GM21528 (cell line): Measurements from ENCODE around the gene LAMTOR4.
"Not testable (repeated sequence)": the region's sequence is repeated elsewhere in the genome, so short reads cannot be mapped to it uniquely, and the experiment has no call there.

Experiments used
- ATAC-seq: cut with Tn5 transposase; IDR thresholded peaks from one replicate; pipeline ENCODE4 v1.9.1; 2021; ENCODE audit warnings: mild to moderate bottlenecking, moderate library complexity; ENCODE audit not compliant: unreplicated experiment, low FRiP score

Gene LAMTOR4

DNA sequence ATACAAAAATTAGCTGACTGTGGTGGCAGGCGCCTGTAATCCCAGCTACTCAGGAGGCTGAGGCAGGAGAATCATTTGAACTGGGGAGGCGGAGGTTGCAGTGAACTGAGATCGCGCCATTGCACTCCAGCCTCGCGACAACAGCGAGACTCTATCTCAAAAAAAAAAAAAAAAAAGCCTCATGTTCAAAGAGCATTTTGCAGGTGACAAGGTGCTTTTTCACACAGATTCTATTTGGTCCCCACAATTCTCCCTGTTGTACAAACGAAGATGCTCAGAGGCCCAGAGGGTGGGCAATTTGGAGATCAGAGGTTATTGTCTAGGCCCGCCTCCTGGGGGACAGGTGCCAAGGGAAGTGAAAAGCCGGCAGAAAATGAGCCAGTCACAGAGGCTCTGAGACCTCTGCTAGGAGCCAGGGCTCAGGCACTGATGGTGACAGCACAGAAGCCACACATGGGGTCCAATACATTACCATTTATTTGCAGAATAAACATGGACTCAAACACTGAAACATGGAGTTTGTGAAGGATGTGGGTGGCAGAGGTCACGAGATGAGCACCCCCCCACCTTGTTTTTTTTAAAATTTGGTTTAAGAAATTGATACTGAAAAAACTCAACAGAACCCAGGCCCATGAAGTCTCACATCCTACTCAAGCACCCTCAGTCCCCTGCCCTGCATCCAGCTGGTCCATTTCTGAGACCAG is 20.6 kb downstream of the LAMTOR4 start:
- no peak for ATAC-seq

DNA sequence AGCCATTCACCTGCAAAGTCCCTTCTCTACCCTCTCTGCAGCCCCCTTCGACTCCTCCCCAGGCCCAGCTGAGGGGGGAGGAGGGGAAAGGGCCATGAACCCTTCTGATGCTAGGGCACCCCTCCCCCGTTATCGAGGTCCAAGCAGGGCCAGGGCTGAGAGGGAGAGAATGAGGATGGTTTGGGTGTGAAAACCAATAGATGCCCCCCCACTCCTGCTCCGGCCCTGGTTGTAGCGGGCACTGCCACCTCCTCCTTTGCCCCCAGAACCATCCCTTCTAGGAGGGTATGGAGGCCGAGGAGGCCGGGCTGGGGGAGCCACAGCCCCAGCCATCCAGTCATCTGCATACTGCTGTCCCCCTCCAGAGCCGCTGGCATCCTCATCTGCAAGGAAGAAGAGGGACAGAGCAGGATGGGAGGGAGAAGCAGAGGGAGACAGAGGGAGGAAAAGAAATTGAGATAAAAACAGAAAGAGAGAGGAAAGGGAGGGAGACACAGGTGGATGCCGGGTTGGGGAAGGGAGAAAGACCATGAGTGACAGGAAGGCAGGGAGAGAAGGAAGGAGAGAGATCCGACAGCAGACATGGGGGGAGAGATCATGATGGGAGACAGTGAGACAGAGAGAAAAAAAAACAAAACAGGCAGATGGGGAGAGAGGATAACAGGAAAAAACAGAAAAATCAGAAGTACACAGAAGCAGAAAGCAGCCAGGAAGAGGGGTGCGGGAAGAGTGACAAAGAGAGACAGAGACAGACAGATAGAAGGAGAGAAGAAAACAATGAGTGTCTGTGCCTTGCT is 21.6 kb downstream of the LAMTOR4 start:
- ATAC-seq = no peak

DNA sequence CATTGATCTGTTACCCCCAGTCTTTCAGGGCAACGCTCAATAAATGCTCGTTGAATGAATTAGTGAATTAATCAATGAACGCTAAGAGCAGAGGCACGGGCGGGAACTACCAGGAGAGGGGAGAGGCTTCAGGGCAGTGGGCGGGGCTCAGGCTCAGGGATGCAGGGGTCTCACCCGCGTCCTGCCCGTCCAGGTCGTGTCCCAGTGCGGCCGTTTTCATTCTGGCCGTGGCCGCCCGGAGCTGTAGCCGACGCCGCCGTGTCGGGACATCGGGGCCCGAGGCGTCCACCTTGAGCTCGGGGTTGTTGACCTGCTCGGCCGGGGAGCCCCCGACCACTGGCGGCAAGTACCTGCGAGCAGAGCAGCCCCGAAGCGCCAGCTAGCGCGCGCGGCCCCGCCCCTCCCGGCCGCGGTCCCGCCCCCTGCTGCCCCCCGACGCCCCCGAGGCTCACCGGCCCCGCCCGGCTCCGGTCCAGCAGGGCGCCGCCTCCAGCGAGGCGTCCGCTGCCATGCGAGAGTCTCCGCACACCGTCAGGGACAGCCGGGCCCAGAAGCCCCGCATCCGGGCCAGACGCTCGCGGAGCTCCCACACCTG is 22.5 kb downstream of the LAMTOR4 start:
- ATAC-seq = no peak

DNA sequence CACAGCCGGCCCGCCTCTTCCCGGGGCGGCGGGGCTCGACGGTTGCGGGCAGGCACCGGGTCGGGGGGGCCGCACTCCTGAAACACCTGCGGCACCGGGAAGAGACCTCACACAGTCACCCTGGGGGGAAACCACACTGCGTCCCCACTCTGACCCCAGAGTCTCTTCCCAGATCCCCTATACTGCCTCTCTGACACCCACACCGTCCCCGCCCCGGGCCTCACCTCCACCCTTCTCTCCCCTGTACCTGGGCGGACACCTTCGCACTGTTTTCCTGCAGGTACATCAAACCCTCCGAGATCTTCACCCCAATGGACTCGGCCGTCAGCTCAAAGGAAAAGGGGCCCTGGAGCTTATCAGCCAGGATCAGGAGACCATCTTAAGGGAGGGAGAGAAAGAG is 23.1 kb downstream of the LAMTOR4 start:
- no peak for ATAC-seq

DNA sequence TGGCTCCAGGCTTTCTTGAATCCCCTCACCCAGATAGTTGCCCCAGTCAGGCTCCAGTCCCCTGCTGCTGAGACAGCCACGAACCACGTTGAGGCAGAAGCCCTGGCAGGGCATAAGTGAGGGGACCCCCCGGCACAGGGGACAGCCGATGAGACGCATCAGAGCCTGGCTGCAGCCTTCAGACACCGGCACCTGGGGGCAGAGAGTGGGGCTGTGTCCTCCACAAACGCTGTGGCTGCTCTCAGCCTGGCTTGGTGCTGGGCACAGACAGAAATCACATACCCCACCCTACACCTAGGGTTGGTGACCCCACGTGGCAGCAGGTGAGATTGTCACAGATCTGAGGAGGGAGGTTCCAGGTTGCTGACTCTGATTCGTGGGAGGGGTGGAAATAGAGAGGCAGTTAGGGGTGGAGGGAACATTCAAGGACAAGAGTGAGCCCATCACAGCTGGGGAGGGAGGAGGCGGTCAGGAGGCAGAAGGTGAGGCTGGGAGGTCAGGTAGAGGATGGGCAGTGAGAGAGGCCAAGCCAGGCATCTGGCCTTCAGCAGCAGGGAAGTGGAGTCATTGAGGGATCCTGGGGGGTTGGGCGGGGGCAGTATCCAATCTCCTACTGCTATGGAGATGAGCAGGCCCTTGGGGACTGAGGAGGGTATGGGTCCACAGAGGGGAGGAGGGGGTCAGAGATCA is 25.2 kb downstream of the LAMTOR4 start:
- no peak for ATAC-seq

DNA sequence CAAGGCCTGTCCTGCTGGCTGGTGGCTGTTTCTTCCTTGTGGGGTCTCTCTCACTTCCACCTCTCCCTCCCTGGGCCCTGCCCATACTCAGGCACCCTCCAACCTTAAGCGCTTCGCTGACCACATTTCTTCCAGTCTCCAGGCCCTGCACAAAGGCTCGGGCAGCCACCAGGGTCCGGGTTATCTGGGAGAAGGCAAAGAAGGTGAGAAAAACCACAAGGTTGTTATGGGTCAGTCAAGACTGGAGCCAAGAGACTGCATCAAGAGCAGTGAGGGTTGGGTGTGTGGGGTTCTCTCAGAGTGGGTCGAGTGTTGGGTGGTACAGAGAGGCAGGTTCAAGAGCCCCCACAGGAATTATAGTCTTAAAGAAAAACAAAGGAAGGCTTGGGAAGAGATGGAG is 25.9 kb downstream of the LAMTOR4 start:
- no peak for ATAC-seq

DNA sequence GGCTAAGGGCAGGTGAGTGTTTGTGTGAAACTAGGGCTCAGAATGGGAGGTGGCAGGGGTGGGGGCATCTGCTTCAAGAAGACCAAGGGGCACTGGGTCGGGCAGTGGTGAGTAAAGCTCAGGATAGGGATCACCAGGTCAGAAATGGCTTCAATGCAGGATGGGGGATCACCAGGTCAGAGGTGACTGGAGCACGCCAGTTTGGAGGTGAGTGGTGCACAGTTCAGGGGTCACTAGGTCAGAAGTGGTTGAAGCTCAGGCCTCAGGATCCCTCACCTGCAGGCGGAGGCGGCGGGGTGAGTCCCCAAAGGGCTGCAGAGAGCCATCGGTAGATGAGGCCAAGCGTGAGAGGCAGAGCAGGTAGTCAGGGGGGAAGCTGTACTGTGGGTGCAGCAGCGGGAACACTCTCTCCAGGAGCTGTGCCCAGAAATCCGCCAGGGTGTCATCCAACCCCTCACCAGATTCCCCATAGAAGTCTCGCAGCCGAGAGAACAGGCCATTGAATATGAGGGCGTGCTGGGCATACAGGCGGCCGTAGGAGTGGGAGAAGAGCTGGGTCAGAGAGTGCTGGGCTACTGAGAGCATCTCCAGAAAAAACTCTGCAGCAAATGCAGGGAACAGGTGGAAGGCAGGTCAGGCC is 26.7 kb downstream of the LAMTOR4 start:
- no peak for ATAC-seq

DNA sequence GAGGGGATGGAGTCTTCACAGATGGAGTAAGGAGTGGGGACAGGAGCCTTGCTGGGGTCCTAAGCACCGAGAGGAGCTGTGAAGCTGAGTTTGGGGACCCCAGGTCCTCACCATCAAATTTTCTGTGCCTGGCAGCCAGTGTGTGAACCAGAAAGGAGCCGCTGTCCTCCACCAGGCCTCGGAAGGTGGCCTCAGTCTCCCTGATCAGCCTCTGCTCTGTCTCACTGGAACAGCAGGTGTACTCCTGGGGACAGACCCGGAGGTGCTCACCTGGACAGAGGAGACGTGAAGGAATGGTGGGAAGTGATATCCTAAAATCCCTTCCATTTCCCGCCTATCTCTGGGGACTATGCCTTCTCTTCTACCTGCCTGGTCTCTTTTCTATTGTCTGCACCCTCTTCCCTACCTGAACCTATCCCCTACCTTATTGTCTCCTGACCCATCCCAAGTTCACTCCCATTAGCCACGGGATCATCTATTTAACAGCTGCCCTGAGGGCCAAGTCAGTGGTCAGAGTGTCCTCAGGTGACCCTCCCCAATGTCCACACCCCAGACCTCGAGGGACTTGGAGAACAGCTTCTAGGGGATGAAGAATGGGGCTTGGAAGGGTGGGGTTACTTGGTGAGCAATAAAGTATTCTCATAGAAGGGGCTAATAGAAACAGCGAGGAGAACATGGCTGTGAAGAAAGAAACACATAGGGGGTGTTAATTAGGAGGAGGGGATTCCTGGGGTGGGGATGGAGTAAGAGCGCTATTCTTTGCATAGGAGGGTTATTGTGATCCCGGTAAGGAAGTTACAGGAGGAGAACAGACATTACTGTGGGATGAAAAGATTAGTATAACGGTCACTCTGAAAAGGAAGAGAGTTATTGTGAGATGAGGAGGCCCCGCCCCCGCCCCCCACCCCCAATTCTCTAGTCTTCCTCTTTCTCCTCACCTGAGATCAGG is 27.7 kb downstream of the LAMTOR4 start:
- no peak for ATAC-seq

DNA sequence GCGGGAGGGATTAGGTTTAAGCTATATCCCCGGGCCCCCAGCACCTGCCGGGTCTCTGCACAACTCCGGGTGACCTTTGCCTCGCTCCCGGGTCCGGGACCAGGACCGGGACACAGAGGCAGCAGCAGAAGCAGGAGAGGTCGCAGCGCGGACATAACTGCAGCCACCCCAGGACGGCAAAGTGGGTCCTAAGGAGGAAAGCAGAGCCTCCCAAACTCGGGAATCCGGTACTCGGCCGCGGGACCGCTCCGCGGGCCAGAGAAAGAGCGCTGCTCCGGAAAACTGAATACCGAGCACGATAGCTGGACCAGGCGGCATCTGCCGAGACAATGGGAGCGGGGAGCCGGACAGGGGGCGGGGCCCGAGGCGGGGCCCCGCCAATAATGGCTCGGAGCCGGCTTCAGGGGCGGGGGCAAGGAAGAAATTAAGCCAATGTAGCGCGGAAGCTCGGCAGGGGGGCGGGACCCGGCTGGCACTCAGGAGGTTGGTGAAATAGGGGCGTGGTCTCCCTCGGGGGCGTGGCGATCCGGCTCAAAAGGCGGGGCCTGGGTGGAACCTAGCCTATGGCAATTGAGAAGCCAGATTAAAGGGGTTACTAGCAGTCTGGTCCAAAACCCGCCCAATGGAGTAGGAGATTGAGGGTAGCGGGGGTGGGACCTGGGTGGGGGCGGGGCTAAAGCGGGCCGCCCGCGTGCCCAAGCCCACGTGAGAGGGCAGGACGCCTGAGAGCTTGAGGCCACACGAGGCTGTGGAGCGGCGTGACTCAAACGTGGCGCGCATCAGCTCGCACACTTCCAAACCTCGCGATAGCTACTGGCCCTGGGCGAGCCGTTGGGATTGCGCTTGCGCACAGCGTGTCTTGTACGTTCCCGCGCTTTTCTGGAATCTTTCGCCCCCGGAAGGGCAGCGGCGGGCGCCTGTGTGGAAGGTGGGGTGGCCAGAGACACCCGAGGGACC is 28.6 kb downstream of the LAMTOR4 start, which contains the start of the genes GPC2 and STAG3:
GPC2 (minus strand) TSS at position 337 of the 957 bp plus-strand sequence; CDS start at position 155, 182 bp downstream.
STAG3 (plus strand) TSS at position 874 of the 957 bp plus-strand sequence. CDS start 2,639 bp downstream, outside the sequence.
- peak; percentile 91 for ATAC-seq

DNA sequence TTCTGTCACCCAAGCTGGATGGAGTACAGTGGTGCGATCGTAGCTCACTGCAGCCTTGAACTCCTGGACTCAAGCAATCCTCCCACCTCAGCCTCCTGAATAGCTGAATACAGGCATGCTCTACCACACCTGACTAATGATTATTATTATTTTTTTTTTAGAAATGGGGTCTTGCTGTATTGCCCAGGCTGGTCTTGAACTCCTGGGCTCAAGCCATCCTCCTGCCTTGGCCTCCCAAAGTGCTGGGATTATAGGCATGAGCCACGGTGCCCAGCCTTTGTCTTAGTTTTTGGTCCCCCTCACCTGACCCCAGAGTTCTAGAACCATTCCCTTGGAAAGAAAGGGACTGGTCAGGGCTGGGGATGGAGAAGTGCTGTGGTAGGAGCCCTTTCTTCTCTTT is 31.4 kb downstream of the LAMTOR4 start:
- ATAC-seq = not testable (repeated sequence)

DNA sequence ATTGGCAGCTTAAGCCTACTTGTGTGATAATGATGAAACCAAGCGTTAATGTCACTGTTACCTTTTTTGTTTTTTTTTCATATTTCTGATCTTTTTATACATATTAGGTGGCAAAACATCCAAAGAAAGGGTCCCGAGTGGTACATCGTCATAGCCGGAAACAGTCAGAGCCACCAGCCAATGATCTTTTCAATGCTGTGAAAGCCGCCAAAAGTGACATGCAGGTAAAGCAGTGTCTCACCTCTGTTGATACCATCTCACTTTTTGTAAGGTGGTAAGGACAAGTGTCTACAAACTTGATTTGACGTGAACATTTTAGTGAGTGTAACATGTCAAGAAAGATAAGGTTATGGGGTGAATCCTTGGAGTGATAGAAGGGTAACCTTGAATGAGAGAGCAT is 33.9 kb downstream of the LAMTOR4 start:
- ATAC-seq = not testable (repeated sequence)

DNA sequence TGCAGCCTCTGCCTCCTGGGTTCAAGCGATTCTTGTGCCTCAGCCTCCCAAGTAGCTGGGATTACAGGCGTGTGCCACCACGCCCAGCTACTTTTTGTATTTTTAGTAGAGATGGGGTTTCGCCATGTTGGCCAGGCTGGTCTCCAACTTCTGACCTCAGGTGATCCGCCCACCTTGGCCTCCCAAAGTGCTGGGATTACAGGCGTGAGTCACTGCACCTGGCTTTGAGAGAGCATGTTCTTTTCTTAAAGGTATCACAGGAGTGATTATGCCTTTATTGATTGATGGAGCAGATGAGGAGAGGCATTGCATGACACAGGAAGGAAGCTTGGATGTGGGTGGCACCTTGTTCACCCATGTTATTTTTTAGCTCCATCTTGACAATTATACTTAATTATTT is 34.4 kb downstream of the LAMTOR4 start:
- ATAC-seq = not testable (repeated sequence)

DNA sequence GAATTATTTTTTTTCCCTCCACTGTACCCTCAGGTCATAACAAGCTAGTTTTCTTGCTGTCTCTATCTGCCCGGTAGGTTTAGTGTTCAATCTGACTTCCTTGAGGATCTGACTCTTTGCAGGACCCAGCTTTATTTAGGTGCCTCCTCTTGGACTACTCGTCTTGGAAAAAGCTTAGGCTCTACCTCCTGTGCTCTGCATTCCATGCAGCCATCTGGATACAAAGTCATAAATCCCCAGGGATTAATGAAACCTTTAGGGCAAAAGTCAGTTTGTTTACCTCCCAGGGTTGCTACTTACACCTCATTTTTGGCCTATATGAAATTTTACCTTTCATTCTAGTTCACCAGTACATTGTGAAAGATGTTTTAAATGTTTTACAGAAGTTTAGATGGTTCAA is 37.0 kb downstream of the LAMTOR4 start:
- no peak for ATAC-seq

DNA sequence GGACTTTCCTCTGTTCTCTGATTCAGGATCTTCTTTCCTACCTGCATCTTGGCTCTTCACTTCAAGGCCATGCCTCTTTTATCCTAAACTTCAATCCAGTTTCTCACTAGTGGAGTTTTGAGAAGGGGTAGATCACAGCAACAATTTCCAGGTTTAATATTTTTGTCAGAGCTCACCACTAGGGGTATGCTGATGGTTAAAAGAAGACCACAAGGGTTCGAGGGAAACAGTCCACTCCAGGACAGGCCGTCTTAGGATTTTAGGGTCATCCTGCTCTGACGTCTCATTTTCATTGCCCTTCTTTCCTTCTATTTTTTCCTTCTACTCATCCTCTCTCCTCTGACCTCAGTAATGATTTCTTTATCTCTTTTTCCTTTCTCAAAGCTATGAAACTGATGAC is 40.3 kb downstream of the LAMTOR4 start:
- no peak for ATAC-seq

DNA sequence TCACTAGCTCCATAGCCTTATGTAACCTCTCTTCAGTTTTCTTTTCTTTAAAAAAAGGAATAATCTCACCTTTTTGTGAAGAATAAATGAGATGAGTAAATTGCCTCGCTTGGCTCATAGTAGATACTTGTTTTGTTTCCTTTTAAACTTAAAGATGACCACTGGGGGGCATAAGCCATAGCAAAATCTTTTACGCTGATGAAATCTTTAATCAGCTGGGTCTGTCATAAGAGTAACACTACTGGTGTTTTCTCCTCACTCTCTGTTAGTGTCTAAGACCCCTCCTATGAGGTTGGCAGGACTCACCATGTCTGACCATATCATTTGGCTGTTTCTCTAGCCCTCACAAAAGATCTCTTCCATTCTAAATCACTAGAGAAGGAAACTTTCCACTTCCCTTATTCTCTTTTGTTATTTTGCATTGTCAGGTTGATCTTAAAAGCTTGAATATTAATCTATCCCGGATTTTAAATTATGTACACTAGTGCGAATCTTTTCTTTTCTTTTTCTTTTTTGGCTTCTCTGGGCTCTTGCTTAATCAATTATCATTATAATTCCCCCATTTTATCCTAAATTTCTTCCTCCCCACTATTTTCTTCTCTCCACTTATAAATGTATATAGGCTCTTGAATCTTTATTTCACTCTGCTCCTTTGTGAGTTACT is 41.5 kb downstream of the LAMTOR4 start:
- no peak for ATAC-seq

DNA sequence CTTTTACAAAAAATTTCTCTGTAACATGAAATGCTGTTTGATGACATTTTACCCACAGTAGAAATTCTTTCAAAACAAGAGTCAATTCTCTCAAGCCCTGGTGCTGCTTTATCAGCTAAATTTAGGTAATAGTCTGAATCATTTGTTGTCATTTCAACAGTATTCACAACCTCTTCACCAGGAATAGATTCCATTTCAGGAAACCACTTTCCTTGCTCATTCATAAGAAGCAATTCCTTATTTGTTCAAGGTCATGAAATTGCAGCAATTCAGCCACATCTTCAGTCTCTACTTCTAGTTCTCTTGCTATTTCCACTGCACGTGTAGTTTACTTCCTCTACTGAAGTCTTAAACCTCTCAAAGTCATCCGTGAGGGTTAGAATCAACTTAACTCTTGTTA is 43.1 kb downstream of the LAMTOR4 start:
- ATAC-seq = no peak

DNA sequence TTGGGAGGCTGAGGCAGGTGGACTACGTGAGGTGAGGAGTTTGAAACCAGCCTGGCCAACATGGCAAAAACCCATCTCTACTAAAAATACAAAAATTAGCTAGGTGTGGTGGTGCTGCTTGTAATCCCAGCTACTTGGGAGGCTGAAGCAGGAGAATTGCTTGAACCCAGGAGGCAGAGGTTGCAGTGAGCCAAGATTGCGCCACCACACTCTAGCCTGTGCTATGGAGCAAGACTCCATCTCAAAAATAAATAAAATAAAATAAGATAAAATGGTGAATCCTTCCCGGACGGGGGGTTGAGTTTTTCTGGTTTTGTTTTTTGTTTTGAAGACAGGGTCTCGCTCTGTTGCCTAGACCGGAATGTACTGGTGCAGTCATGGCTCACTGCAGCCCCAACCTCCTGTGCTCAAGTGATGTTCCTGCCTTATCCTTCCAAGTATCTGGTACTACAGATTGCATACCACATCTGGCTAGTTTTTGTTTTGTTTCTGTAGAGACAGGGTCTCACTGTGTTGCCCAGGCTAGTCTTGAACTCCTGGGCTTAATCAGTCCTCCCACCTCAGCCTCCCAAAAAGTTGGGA is 43.7 kb downstream of the LAMTOR4 start:
- not testable (repeated sequence) for ATAC-seq
